Activated B cell treated with CpG ODN at 0.5 μM for 24 hours (primary cell): Measurements from ENCODE around the gene B3GNT2. TPM values are rescaled to one million over a fixed set of nuclear protein-coding genes. Genes with fewer than 3 reads are reported as not detected.

Experiments
- ATAC-seq: fragments of 200-7000 bp; cut with Tn5 transposase; one replicate; pipeline ENCODE4 v1.10.0; 2021; ENCODE audit warnings: low read depth, mild to moderate bottlenecking, moderate library complexity
- CTCF ChIA-PET: fragments of 350-600 bp; sonication (Branson Sonifier 250); formaldehyde crosslinking; loops from one replicate; lab custom pipeline; 2021; ENCODE audit warnings: antibody characterized with exemption; lab: Charles Lee
- POLR2A ChIA-PET: fragments of 350-600 bp; sonication (Branson Sonifier 250); formaldehyde crosslinking; loops from one replicate; lab custom pipeline; 2021; ENCODE audit warnings: antibody characterized with exemption; lab: Charles Lee
- DNase-seq: peaks from one replicate; pipeline ENCODE4 v3.0.0; 2022
- H3K27ac Mint-ChIP-seq: one replicate; pipeline ENCODE4 v1.8.0; 2020; ENCODE audit warnings: mixed read lengths
- H3K27me3 Mint-ChIP-seq: one replicate; pipeline ENCODE4 v1.8.0; 2021; ENCODE audit warnings: mixed read lengths
- H3K36me3 Mint-ChIP-seq: one replicate; pipeline ENCODE4 v1.8.0; 2021; ENCODE audit warnings: low read depth, mixed read lengths
- H3K4me1 Mint-ChIP-seq: one replicate; pipeline ENCODE4 v1.8.0; 2021; ENCODE audit warnings: mixed read lengths
- H3K4me3 Mint-ChIP-seq: one replicate; pipeline ENCODE4 v1.8.0; 2020; ENCODE audit warnings: mild to moderate bottlenecking, mixed read lengths
- H3K9me3 Mint-ChIP-seq: one replicate; pipeline ENCODE4 v1.8.0; 2020; ENCODE audit warnings: mixed read lengths
- intact Hi-C: fragments of 100-400 bp; cut with micrococcal nuclease; formaldehyde crosslinking; loops from one replicate; pipeline ENCODE4 v1.15.1; 2024
- total RNA-seq: library from RNA; stranded (reverse); gene quantifications from 2 replicates; pipeline ENCODE4 v1.2.3, GENCODE V29; 2022
- TF ChIP-seq, protein P1 (sequence below): fragments of 200-600 bp; IDR thresholded peaks from one replicate; pipeline ENCODE4 v1.8.0; 2022; ENCODE audit warnings: antibody characterized with exemption, mild to moderate bottlenecking

The B3GNT2 gene
- total RNA-seq, 1 donor from 2014 or later = 34.9 TPM

DNA sequence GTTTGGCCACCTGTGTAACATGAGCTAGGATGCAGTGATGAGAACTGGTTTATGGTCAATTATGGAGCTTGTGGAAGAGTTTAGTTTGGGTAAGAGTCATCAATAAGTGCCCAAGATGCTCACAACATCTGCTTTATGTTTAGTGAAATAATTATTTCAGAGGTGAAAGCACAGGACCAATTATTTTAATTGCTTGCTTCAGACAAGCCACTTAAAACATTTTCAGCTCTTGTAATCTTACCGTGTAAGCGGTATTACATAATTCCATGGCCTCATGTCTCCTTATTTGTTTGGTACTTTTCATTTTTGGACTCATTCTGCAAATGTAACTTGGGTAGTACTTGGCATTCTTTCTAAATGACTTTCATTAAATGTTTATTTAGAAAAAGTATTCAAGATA is 5.4 kb downstream of the B3GNT2 start:
- TF ChIP-seq, protein P1, sequence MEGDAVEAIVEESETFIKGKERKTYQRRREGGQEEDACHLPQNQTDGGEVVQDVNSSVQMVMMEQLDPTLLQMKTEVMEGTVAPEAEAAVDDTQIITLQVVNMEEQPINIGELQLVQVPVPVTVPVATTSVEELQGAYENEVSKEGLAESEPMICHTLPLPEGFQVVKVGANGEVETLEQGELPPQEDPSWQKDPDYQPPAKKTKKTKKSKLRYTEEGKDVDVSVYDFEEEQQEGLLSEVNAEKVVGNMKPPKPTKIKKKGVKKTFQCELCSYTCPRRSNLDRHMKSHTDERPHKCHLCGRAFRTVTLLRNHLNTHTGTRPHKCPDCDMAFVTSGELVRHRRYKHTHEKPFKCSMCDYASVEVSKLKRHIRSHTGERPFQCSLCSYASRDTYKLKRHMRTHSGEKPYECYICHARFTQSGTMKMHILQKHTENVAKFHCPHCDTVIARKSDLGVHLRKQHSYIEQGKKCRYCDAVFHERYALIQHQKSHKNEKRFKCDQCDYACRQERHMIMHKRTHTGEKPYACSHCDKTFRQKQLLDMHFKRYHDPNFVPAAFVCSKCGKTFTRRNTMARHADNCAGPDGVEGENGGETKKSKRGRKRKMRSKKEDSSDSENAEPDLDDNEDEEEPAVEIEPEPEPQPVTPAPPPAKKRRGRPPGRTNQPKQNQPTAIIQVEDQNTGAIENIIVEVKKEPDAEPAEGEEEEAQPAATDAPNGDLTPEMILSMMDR = no peak
- Mint-ChIP-seq H3K27ac (peak overlapping the region; percentile 57), H3K4me3 (peak overlapping the region; percentile 8), H3K4me1 (peaks cover 79% of the 10 kb centered on the region), H3K27me3 (no peaks in the 10 kb centered on the region), H3K36me3 (peaks cover 8% of the 10 kb centered on the region), H3K9me3 (no peaks in the 10 kb centered on the region)
- ATAC-seq = no peak
- intact Hi-C loops = no loop called here
- DNase-seq = no peak
- ChIA-PET POLR2A (interaction anchor here (0.7 kb wide), 2 partner anchors 101 to 176 kb away, joined by 3 read pairs; no protein-coding TSS in a partner anchor), CTCF (interaction anchor here (1.0 to 1.6 kb wide), 3 partner anchors 8 to 208 kb away, joined by 4 to 5 read pairs (median 4); no protein-coding TSS in a partner anchor)

DNA sequence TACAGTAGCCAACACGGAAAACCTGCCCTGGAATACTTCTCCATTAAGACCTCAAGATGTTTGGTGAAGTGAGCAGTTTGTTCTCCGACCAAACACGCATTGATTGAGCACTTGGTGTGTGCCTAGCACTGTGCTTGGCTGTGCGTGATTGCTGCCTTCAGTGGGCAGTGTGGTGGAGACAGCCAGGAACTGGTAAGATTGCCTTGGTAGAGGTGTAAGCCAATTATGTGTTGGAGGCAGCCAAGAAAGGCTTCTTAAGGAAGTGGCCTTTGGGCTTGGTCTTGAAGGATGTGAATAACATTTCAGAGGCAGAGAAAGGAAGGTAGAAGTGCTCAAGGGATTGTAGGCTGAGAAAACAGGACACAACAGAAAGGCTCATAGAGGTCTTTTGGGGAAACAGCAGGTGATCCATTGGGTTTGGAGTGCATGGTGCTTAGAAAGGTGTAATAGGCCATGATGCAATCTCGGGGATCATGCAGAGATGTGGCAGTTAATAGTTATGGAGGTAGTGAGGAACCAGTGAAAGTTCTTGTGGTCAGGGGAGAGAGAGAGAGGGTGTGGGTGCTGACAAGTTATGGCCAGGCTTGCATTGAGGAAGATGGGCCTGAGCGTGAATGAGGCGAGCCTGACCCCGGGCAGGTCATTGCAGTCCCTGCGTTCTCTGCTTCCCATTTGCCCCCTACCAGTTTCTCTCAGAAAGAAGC is 6.3 kb downstream of the B3GNT2 start:
- ChIA-PET POLR2A (no interaction called here), CTCF (no interaction called here)
- peaks cover 88% of the 10 kb centered on the region for H3K4me1 Mint-ChIP-seq
- H3K36me3 Mint-ChIP-seq = peaks cover 10% of the 10 kb centered on the region
- H3K27me3 Mint-ChIP-seq = no peaks in the 10 kb centered on the region
- no peak for DNase-seq
- H3K9me3 Mint-ChIP-seq = no peaks in the 10 kb centered on the region
- ATAC-seq = no peak
- H3K4me3 Mint-ChIP-seq = no peak overlapping the region
- H3K27ac Mint-ChIP-seq = peak overlapping the region; percentile 10
- intact Hi-C loops = no loop called here
- TF ChIP-seq, protein P1 = no peak

DNA sequence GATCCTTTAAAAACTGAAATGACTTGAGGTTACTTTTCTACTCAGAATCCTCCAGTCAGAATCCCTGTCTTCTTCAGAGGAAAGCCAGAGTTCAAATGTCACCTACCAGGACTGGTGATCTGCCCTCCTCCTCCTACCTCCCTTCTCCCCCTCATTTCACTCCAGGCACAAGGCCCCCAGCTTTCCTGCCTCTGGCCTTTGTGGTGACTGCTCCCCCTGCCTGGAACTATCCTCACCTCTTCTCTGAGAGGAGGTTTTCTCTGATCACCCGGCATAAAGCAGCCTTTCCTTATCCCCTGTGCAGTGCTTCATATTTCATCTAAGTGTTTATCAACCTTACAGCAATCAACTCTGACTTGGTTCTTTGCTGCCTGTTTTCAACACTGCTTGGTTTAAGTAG is 6.8 kb downstream of the B3GNT2 start:
- CTCF ChIA-PET = no interaction called here
- no peak for DNase-seq
- no peak for ATAC-seq
- peaks cover 8% of the 10 kb centered on the region for H3K36me3 Mint-ChIP-seq
- intact Hi-C loops = no loop called here
- peak overlapping the region; percentile 46 for H3K27ac Mint-ChIP-seq
- H3K9me3 Mint-ChIP-seq = no peaks in the 10 kb centered on the region
- POLR2A ChIA-PET = no interaction called here
- no peak overlapping the region for H3K4me3 Mint-ChIP-seq
- H3K4me1 Mint-ChIP-seq = peaks cover 88% of the 10 kb centered on the region
- H3K27me3 Mint-ChIP-seq = no peaks in the 10 kb centered on the region
- TF ChIP-seq, protein P1 = no peak

DNA sequence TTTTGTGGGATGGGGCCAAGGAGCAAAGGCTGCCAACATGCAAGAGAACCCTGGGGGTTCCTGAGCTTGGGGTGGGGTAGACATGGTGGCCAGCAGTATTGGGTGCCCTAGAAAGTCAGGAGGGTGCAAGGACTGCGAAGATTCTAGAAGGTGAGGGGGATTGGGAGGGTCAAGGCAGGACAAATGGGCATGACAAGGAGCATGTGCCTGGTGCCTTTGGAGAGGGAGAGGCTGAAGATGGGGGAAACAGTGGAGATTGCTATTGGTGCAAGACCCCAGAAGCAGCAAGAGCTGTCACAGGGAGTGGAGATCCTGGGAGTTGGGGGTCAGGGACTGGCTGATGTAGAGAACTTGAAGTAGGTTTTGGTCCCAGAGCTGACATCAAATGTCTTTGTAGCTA is 7.5 kb downstream of the B3GNT2 start:
- no peak for DNase-seq
- Mint-ChIP-seq H3K27me3 (no peaks in the 10 kb centered on the region), H3K9me3 (no peaks in the 10 kb centered on the region), H3K27ac (peak overlapping the region; percentile 7), H3K4me3 (no peak overlapping the region), H3K4me1 (peaks cover 87% of the 10 kb centered on the region), H3K36me3 (peaks cover 9% of the 10 kb centered on the region)
- ChIA-PET POLR2A (no interaction called here), CTCF (no interaction called here)
- intact Hi-C loops = no loop called here
- ATAC-seq = no peak
- TF ChIP-seq, protein P1 = no peak

DNA sequence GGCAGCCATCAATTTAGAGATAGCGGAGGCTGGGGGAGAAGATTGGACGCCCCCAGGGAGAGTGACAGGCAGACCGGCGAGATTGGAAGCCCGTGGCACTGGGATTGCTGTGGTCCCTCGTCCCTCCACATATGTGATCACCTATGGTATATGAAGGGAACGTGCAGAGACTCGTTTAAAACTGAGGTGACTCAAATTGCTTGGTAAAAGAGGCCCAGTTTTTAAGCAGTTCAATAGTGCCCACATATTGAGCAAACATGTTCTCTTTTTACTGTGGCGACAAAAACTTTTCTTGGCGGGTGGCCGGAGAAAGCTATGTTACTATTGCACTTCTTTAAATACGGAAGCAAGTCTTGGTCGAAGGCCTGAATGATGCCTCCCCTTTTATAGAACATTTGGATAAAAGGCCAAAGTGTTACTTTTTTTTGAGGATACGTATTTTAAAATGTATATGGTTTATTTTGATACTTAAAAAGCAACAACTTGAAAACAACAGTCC is 9.1 kb downstream of the B3GNT2 start:
- ChIA-PET POLR2A (no interaction called here), CTCF (no interaction called here)
- H3K27me3 Mint-ChIP-seq = no peaks in the 10 kb centered on the region
- DNase-seq (no peak), ATAC-seq (no peak)
- no peak overlapping the region for H3K27ac Mint-ChIP-seq
- peaks cover 12% of the 10 kb centered on the region for H3K36me3 Mint-ChIP-seq
- H3K4me3 Mint-ChIP-seq = no peak overlapping the region
- no peaks in the 10 kb centered on the region for H3K9me3 Mint-ChIP-seq
- TF ChIP-seq, protein P1 = no peak
- H3K4me1 Mint-ChIP-seq = peaks cover 88% of the 10 kb centered on the region
- intact Hi-C loops = loop anchor here (1.0 kb wide), 1 partner anchor 8 kb away; no protein-coding TSS in a partner anchor
